ENCODE data around the gene SV2A.

SV2A gene

DNA sequence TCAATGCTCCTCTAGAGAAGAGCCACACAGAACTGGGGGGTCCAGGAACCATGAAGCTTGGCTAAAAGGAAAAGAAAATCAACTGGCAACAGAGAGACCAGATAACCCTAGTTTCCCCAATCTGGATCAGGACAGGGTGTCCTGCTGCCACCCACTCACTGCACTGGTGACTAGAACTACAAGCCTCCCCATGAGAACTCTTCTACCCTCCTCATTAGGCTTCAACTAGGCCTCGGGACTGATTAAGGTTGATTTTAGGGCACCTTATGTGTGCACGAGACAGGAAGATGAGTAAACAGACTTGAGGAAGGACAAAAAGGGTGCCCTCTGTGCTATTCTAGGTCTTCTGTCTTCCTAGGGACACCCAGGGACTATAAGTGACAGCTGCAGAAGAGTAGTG, 12.2 kb upstream of the SV2A start:
- DNase-seq (ENCODE audit: insufficient read length, low spot score): no peak
- no peak for FAIRE-seq

DNA sequence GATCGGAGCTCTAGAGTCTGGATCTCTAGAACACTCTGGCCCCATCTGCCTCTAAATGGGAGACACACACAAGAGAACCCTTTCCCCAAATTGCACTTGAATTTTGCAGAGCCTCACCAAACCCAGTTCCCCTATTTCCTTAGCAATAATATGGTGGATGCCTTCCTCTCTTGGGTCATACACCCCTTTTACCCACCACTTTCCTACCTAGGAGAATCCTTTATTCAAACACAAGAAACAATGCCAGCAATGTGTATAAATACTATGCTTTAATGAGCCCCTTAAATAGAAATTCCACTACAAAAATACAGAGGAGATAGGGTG, 10.7 kb upstream of the SV2A start:
- DNase-seq (ENCODE audit: insufficient read length, low spot score) (no peak), FAIRE-seq (no peak)

DNA sequence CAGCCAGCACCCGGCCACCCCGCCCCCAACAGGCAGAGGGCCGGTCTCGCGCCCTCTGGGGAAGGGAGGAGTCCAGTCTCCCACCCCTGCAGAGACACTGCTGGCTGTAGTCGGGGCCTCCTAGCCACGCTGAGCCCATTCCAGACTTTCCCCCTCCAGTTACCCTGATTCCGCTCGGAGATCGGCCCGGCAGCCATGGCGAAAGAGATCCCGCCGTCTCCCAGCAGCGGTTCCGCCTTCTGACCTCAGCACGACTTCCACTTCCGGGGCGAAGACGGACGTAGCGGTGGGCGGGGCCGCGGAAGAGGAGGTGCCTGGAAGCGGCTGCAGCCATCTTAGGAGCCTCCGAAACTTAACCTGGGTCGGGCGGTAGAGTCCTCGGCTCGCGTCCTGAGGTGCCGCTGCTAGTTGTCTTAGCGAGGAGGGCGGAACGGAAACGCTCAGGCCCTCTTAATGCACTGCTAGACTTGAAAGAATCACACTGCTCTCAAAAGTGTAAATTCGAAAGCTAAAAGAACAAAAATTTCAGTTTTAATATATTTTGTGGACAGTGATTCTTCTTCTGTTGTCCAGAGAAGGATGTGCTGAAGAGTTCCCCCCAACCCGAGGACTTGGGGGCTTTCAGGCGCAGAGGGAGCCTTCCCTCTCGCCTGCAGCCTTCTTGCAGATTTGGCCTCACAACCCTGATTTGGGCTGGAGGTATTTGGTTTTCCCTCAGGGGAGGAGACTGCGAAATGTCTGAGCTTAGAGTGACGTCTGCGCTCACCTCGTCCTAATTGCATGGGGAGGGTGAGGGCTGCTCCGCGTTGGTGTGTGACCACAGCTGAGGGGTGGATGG, 10.1 kb upstream of the SV2A start, which contains the start of gene SF3B4:
Gene SF3B4, minus strand, starts transcription at position 241 of the 838 bp plus-strand sequence. Its CDS starts 44 bp downstream, at position 197.
- peak; percentile 76 for DNase-seq (ENCODE audit: insufficient read length, low spot score)
- FAIRE-seq: peak; percentile 93

DNA sequence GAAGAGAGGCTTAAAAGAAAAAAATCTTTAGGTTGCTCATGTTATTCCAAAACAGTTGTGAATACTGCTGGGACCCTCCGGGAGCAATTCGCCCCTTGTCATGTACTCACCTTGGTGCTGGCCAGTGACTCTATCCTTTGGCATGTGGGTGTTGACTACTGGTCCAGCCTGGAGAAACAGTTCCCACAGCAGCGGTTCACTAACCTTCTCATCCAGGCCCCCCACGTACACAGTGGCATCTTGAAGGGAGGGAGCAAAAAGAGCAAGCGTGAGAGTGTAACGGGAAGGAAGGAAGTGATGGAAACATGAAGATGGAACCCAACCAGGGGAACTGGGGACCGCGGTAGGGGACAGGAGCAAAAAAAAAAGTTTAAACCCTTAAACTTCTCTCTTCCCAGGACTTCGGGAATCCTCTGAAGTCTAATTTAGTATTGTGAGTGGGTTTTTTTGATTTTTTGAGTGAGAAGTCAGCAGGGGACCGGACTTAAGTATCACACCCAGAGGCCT, 9.5 kb upstream of the SV2A start:
- FAIRE-seq: peak; percentile 14
- no peak for DNase-seq (ENCODE audit: insufficient read length, low spot score)

DNA sequence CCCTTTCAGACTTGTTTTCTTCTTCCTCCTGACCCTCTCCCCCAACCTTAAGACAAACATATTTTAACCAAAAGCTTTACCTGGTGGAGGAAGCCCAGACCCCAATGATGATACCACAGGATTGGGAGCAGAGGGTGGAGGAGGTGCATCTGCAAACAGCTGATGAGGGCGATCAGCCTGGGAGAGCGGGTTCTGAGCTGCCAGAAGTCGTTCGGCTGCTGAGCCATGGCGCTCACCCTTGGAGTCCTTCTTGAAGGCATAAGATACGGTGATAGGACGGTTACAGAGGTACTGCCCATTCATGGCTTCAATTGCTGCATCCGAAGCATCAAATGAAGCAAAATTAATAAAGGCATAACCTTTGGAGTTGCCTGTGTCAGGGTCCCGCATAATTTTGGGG, 8.7 kb upstream of the SV2A start:
- DNase-seq (ENCODE audit: insufficient read length, low spot score): no peak
- no peak for FAIRE-seq

DNA sequence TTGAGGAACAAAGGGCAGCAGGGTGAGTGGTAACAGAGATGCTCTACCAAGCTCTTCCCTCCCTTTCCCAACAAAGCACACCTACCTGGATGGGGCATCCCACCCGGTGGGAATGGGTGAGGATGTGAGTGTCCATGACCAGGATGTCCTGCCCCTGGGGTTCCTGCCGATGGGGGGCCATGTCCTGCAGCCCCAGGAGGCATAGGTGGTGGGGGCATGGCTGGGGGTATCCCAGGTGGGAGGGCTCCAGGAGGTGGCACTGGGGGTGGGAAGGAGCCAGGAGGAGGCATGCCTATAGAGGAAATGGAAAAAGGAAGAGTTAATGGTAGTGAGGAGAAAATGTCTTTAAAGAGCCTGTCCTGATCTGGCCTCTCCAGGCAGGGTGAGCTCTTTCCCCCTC, 8.1 kb upstream of the SV2A start:
- no peak for DNase-seq (ENCODE audit: insufficient read length, low spot score)
- FAIRE-seq: no peak

DNA sequence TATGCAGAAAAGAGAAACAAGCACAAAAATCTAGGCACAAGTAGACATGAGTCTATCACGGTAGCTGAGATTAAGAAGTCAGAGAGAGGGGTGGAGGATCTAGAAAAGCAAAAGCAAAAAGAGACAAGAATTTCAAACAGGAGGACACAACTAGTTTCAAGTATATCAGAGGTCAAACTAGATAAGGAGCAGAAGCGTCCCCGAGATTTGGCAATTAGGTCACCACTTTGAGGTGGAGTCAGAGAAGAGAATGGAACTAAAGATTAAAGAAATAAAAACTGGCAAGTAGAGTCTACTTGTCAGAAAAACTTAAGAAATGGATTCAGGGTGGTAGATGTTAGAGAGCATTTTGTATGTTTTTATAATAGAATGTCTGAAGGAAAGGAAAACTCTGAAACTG, 7.7 kb upstream of the SV2A start:
- no peak for FAIRE-seq

DNA sequence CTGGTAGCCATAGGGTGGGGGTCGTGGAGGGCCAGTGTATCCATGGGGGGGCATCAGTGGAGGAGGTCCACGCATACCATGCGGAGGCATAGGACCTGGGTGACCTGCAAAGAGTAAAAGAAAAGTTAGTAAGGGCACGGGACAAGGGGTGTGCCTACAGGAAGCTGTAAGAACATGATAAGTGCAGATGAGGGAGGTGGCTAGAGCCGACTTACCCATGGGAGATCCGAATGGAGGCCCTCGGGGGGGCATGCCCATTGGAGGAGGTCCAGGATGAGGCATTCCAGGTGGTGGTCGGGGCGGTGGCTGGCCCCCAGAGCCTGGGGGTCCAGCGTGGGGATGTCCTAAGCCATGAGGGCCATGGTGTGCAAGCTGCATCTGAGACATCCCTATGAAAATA, 6.0 kb upstream of the SV2A start:
- DNase-seq (ENCODE audit: insufficient read length, low spot score): no peak
- FAIRE-seq: no peak

More for the DNA sequence above, 7.7 kb upstream of the SV2A start:
- no peak for DNase-seq (ENCODE audit: insufficient read length, low spot score)

DNA sequence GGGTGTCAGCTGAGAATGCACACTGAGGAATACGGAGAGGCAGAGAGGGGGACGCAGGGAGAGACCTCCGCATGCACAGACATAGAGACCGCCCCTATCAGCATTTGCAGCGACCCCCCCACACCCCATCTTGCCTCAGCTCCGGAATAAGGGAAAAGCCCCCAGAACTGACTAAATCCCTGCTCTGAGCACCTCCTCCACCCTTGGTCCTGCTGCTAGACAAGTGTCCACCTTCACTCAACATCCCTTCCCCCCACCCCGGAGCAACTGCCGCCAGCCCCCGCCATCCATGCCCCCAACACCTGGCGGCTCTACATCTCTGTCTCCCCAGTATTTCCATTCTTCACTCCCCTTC, 769 bp downstream of the SV2A start:
- DNase-seq (ENCODE audit: insufficient read length, low spot score) (no peak), FAIRE-seq (no peak)

DNA sequence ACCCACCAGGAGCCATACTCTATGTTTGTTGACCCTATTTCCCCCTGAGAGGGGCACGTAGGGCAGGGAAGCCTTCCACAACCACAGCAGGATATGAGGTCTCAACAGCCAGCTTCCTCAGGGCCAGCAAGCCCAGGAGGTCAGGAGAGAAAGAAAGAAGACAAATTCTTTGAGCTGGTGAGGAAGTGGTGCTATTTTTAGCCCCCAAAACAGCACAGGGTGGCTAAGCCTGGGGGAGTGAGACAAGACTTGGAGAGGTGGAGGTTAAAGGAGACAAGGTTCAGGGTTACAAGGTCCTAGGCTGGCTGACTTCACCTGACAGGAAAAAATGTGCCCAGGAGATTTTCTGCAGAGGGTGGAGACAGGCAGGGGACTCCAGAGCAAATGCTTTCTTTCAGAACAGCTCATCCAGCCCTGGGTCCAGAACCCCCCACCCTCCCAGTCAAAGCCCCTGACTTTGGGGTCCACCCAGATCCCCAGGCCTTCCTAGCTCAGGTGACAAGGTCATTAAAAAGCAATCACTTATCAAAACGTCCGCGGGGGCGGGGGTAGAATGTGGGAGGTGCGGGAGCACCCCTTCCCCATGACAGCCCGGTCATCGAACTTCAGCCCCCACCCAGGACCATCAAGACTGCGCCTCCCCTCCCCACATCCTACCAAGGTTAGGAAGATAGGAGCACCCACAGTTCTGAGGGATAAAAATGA, 1.3 kb downstream of the SV2A start:
- DNase-seq (ENCODE audit: insufficient read length, low spot score) (no peak), FAIRE-seq (peak; percentile 60)

DNA sequence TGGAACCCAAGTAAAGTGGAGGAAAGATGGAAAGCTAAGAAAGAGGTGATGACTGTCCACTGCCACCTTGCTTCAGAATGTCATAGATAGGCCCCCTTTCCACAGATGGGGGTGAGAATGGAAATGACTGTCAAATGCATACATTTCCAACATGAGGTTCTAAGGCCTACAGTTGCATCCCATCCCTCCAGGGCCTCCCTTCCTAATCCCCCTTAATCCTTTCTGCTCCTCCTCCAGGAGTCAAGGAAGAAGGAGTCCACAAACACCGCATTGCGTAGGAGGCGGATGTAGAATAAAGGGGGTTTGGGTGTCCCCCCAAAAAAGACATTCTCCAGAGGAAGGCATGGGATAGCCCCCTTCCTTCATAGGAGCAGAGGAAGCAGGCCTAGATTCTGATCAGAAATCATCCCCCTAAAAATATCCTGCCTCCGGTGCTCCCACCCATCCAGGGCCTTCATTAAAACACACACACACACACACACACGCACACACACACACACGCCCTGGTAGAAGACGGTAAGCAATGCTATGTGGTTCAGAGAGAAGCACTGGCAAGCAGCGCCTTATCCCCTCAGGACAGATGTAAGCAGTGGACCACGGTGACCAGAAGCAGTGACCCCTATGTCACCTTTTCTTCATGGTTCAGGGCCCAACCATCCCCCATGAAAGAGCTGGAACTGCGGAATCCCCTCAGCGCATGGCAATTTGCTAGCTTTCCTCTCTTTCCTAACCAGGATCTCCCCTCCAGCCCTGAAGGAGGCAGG, 2.0 kb downstream of the SV2A start:
- FAIRE-seq: no peak
- DNase-seq (ENCODE audit: insufficient read length, low spot score): no peak

DNA sequence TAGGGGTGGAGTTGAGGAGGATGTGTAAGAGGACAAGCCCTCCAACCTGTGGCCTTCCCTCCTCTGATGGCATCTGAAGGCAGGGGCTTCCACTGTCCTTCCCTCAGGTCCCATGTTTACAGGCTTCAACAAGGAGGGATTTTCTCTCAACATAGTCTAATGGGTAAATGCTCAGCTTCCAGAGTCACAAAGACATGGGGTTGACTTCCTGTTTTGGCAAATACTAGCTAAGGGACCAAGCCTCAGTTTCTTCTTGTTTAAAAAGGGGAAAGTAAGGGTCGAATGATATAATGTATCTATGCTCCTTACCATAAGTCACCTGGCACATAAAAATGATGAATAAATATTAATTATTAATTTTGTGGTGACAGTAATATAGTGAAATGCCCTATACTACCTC, 3.1 kb downstream of the SV2A start:
- no peak for DNase-seq (ENCODE audit: insufficient read length, low spot score)
- no peak for FAIRE-seq

DNA sequence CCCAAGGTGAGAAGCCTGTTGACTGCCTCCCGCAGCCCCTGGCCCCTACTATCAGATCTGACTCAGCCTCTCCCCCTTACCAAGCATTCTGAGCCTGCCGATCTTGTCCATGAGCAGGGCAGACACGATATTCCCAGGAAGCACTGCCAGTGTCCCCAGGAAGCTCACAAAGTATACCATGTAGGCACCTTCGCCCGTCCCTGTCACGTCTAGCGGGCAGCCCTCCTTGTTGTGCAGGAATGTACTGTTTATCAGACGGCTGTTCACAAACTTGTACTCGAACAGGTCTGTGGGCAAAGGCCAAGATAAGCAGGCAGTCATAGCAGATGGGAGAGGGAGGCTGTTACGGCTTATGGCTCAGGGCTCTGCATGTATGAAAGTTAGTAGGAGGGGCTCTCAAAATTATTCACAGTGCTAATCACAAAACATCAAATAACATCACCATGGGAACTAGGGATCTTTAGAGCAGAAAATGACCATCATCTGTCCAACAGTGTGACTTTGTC, 11.0 kb downstream of the SV2A start:
- no peak for DNase-seq (ENCODE audit: insufficient read length, low spot score)
- no peak for FAIRE-seq

DNA sequence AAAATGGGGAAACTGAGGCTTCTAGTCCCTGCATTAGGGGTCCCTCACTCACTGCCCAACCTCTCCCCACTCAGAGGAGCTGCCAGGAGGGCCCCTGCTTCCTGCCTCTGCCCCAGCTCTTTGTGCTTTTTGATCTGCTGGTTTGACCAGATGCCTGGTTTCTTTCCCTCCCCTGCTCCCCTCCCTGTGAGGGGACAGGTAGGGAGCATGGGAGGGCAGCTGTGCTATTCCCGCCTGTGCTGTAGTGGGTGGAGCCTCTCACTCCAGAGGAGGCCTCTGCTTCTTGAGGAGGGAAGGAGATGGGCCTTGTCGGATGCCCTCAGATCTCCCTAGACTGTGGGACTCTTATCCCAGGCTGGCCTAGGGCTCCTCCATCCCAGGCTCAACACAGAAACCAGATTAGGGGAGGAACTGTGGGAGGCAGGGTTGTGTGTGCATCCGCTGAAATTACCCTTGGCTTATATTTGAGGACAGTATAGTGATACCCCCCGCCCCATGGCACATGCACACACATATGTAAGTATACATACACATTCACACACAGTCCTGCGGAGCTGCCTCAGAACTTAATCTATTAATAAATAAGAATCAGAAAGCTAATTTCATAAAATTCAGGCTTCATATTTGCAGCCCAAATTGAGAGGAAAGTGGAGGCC, 13.7 kb downstream of the SV2A start:
- DNase-seq (ENCODE audit: insufficient read length, low spot score): no peak
- no peak for FAIRE-seq

DNA sequence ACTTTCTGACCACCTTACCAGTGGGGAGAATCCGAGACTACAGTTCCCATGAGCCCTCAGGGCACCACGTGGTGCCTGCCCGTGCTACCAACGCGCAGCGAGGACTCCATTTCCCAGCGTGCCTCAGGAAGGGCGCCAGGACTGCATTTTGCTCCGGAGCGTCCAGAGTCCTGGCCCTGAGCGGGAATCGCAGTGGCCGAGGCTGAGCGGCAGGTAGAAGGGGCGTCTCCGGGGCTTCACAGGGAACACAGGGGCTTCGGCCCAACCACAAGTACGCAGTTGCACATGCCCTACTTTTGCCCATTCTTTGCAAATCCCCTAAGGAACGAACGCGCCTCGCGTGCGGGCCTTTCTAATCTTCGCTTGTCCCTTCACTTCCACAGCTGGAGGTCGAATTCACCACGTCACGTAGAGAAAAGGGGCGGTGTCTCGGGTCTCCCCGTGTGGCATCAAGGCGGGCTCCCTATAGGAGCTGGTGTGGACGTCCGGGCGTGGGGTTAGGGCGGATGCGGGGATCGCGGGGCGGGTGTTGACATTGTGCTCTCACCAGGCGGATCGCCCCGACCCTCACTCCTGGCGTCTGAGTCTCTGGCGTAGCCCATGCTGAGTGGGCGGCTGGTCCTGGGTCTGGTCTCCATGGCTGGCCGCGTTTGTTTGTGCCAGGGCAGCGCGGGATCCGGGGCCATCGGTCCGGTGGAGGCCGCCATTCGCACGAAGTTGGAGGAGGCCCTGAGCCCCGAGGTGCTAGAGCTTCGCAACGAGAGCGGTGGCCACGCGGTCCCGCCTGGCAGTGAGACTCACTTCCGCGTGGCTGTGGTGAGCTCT, 18.0 kb downstream of the SV2A start, which contains the start of gene BOLA1:
Gene BOLA1, plus strand, starts transcription at position 109 of the 825 bp plus-strand sequence. Its CDS starts 492 bp downstream, at position 601.
- peak; percentile 99 for FAIRE-seq
- peak; percentile 90 for DNase-seq (ENCODE audit: insufficient read length, low spot score)

DNA sequence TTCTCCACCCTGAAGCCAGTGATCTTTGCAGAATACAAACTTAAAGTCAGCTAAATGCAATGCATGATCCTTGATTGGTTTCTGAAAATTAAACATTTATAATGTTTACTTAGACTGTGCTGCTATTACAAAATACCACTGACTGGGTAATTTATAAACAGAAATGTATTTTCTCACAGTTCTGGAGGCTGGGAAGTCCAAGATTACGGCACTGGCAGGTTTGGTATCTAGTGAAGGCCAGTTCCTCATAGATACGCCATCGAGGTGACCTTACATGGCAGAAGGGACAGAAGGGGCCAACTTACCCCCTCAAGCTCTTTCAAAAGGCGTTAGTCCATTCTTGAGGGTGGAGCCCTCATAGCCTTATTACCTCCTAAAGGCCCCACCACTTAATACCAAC, 21.1 kb downstream of the SV2A start:
- FAIRE-seq (no peak), DNase-seq (ENCODE audit: insufficient read length, low spot score) (no peak)

DNA sequence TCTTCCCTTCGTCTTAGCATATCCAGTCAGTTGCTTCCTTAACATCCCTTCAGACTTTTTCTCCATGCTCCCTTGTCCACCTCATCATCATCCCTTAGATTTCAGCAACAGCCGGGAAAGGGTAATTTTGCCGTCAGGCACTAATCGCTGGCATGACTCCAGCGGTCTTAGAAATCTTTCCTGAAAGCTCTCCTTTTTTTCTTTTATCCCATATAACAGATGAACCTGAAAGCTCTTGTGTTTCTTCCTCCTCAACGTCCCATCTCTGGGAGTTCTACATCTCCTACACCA, 28.7 kb downstream of the SV2A start:
- DNase-seq (ENCODE audit: insufficient read length, low spot score): no peak
- FAIRE-seq: no peak

DNA sequence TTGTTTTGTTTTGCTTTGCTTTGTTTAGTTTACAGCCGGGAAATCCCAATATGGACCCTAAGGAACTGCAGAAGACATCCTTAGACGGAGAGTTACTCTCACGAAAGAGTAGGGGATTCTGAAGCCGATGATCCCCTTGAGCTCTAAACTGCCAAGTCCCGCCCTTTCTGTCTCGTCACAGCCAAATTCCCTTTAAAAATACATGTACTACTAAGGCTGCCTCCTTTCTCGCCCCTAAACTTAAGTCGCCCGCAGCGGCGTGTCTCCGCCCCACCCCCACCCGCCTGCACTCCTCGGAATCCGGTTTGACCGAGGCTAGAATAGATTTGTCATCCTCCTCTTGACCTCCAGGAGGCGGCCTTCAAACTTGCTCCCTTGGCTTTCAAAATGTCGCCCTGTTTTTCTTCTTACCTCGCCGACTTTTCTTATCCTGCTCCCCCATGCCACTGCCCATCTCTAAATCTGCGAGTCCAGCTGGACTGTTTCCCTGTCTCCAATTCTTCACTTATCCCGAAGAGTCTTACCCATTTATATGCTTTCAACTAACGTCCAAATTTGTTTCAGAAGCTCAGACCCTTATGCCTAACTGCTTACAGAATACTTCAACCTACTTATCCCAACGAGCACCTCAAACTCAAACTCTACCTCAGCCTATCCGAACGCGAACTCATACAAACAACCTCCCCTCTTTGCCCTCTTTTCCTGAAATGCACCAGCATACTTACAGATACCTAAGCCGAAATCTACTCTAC, 29.2 kb downstream of the SV2A start:
- DNase-seq (ENCODE audit: insufficient read length, low spot score) (peak; percentile 52), FAIRE-seq (peak; percentile 35)
